Stimulated activated CD4-positive, alpha-beta T cell treated with anti-CD3 and anti-CD28 coated beads, TNF-alpha, amount 100 ng/mL, for 1 hour (primary cell): Measurements from ENCODE around the gene STAM2.

Experiments
- DNase-seq, 3 donors: peaks; one replicate each; pipeline ENCODE4 v3.0.0-alpha.2; 2020; ENCODE audit warnings: low read depth in 3 of 3, low spot score in 1 of 3

The STAM2 gene

DNA sequence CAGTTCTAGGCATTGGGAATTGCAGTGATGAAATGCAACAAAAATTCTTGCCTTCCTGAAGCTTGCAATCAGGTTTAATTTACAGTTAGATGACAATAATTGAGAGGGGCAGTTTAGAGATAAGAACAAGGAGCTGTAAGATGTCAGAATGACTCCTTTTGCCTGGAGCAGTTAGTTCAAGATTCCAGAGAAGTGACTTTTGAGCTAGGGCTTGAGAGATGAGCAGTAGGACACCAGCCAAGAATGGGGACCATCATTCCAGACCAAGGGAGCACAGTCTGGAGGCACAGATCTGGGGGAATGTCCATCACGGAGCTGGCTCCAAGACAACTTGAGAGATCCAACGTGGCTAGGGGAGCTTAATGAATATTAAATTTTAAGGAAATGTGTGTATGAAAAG lies 103.6 kb downstream of the STAM2 start:
- no peak for DNase-seq

DNA sequence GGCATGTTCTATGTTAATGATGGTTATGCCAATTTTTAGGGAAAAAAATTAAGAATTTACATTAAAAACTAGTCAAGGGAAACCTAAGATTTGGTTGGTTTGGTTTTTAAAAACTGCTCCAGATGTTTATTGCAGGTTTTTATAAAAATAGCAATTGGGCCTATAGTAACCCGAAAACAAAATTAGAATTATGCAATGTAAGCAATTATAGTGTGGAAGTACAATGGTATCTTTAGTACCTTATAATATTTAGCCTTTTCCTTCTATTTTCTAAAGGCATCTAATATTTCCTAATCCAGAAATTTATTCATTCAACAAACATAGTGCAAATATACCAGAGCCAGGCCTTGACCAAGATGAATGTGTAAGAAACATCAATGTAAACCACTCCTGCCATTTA lies 104.0 kb downstream of the STAM2 start:
- DNase-seq = no peak

DNA sequence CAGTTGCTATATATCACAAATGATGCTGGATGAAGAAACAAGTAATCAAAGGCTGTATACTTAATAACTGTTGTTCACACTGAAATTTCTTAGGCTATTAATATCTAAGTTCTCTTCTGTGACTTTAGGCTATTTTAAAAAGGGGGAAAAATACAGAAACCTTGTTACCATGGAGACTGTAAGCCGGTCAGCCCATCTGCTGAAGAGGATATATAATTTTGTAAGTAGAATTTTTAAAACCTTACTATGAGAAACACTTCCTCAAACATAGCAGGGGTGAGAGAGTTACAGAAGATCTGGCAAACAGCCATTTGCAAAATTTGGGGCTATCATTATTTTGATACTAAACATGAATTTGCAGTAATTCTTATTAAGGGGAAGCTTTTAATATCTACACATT lies 104.5 kb downstream of the STAM2 start:
- DNase-seq = no peak

DNA sequence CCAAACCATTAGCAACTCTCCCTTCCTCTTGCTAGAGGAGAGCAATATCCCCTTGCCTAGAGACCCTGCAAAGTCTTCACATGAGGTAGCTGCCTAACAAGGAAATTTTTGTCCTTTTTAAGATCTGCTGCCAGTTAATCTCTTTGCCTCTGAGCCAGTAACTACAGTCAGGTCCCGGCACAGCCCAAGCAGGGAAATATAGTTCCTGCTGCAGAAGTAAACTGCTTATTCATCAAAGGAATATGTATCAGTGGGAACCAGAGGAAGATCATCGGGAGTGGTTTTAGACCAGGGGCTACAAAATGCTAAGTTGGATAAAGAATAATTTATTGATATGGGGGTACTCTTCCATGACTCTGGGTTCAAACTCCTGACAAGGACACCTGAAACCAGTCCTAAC lies 107.3 kb downstream of the STAM2 start:
- no peak for DNase-seq

DNA sequence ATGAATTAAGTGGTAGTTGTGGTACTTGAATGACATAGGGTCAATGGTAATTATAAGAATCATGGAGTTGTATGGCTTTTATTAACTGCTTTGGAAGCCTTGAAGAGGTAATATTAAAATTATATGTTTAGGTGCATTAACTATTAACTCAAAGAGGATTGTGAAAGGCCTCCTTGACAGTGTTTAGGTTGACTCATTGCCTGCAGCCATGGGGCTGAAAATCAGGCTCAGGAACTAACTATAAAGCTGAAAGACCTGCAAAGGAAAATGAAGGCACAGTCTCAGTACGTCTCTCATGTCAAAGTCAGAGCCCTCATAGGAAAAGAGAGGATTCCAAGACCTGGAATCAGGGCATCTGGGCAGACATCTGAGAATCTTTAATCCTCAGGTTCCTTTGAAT lies 107.7 kb downstream of the STAM2 start:
- no peak for DNase-seq
